Nephron (organoid): ENCODE data around the gene PSENEN.
A peak's percentile ranks its signal among the peaks of the same experiment; 100 is the strongest.
"Not testable (repeated sequence)": the region's sequence is repeated elsewhere in the genome, so short reads cannot be mapped to it uniquely, and the experiment has no call there.

Source experiments
- H3K27ac Mint-ChIP-seq, 3 experiments: 2 replicates each; pipeline ENCODE4 v1.8.0; 2020; ENCODE audit warnings: mixed read lengths in 3 of 3, mild to moderate bottlenecking in 2 of 3, moderate library complexity in 1 of 3
- H3K27me3 Mint-ChIP-seq: 2 replicates; pipeline ENCODE4 v1.8.0; 2021; ENCODE audit warnings: low read depth, mild to moderate bottlenecking, moderate library complexity, mixed read lengths
- H3K36me3 Mint-ChIP-seq: 2 replicates; pipeline ENCODE4 v1.8.0; 2020; ENCODE audit warnings: low read depth, mixed read lengths
- H3K4me1 Mint-ChIP-seq: 2 replicates; pipeline ENCODE4 v1.8.0; 2020; ENCODE audit warnings: mixed read lengths
- H3K4me3 Mint-ChIP-seq, 3 experiments: 2 replicates each; pipeline ENCODE4 v1.8.0; 2020; ENCODE audit warnings: mild to moderate bottlenecking in 3 of 3, mixed read lengths in 3 of 3, moderate library complexity in 2 of 3
- H3K9me3 Mint-ChIP-seq: 2 replicates; pipeline ENCODE4 v1.8.0; 2020; ENCODE audit warnings: mixed read lengths
- CTCF ChIP-seq, 3 experiments: fragments of 200-600 bp; sonication (generic); IDR thresholded peaks; one replicate each; pipeline ENCODE4 v1.5.0; 2021; ENCODE audit warnings: antibody characterized with exemption in 3 of 3; ENCODE audit not compliant: unreplicated experiment in 3 of 3

The PSENEN gene

DNA sequence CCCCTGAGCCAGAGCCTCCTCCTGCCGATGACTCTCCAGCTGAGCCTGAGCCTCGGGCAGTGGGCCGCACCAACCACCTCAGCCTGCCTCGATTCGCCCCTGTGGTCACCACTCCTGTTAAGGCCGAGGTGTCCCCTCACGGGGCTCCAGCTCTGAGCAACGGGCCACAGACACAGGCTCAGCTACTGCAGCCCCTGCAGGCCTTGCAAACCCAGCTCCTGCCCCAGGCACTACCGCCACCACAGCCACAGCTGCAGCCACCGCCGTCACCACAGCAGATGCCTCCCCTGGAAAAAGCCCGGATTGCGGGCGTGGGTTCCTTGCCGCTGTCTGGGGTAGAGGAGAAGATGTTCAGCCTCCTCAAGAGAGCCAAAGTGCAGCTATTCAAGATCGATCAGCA, 24.1 kb upstream of the PSENEN start:
- Mint-ChIP-seq H3K27me3 (no peaks in the 10 kb centered on the region), H3K27ac (no peak overlapping the region), H3K4me1 (peaks cover 8% of the 10 kb centered on the region), H3K9me3 (no peaks in the 10 kb centered on the region), H3K36me3 (peaks cover 49% of the 10 kb centered on the region), H3K4me3 (peak overlapping the region; percentile 34 to 57 (median 52))
- no peak for TF ChIP-seq CTCF (IDR thresholded peaks at IDR 0.05; ENCODE audit: unreplicated experiment in 3 of 3)

GRCh38 chr19:35722461-35722860, 23.0 kb upstream of the PSENEN start:
- Mint-ChIP-seq H3K36me3 (peaks cover 55% of the 10 kb centered on the region), H3K4me3 (no peak overlapping the region), H3K9me3 (no peaks in the 10 kb centered on the region), H3K4me1 (peaks cover 6% of the 10 kb centered on the region), H3K27ac (no peak overlapping the region), H3K27me3 (no peaks in the 10 kb centered on the region)
- TF ChIP-seq CTCF (IDR thresholded peaks at IDR 0.05; ENCODE audit: unreplicated experiment in 3 of 3) = no peak

GRCh38 chr19:35722897-35723296, 22.6 kb upstream of the PSENEN start:
- H3K4me3 Mint-ChIP-seq = no peak overlapping the region
- H3K27ac Mint-ChIP-seq = no peak overlapping the region
- no peak for TF ChIP-seq CTCF (IDR thresholded peaks at IDR 0.05; ENCODE audit: unreplicated experiment in 3 of 3)
- H3K36me3 Mint-ChIP-seq = peaks cover 59% of the 10 kb centered on the region
- no peaks in the 10 kb centered on the region for H3K27me3 Mint-ChIP-seq
- H3K4me1 Mint-ChIP-seq = peaks cover 6% of the 10 kb centered on the region
- H3K9me3 Mint-ChIP-seq = no peaks in the 10 kb centered on the region

GRCh38 chr19:35723671-35724070, 21.8 kb upstream of the PSENEN start:
- no peaks in the 10 kb centered on the region for H3K9me3 Mint-ChIP-seq
- H3K36me3 Mint-ChIP-seq = peaks cover 64% of the 10 kb centered on the region
- no peaks in the 10 kb centered on the region for H3K27me3 Mint-ChIP-seq
- H3K4me3 Mint-ChIP-seq = peak overlapping the region in 2 of 3 experiments; percentile 45 to 52
- H3K4me1 Mint-ChIP-seq = peaks cover 6% of the 10 kb centered on the region
- no peak overlapping the region for H3K27ac Mint-ChIP-seq
- TF ChIP-seq CTCF (IDR thresholded peaks at IDR 0.05; ENCODE audit: unreplicated experiment in 3 of 3) = no peak

DNA sequence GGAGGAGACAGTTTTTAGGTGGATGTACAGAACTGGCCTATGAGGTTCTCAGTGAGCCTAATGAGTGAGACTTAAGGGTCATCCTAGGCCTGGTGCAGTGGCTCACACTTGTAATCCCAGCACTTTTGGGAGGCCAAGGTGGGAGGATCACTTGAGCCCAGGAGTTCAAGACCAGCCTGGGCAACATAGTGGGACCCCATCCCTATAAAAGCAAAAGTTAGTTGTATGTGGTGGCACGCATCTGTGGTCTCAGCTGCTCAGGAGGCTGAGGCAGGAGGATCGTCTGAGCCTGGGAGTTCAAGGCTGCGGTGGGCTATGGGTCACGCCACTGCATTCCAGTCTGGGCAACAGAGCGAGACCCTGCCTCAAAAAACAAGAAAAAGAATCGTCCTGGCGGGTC, 21.3 kb upstream of the PSENEN start:
- not testable (repeated sequence) for H3K27me3 Mint-ChIP-seq, H3K27ac Mint-ChIP-seq

GRCh38 chr19:35724560-35724959, 20.9 kb upstream of the PSENEN start:
- H3K36me3 Mint-ChIP-seq = peaks cover 67% of the 10 kb centered on the region
- H3K27ac Mint-ChIP-seq = no peak overlapping the region
- TF ChIP-seq CTCF (IDR thresholded peaks at IDR 0.05; ENCODE audit: unreplicated experiment in 3 of 3) = no peak
- no peaks in the 10 kb centered on the region for H3K9me3 Mint-ChIP-seq
- no peak overlapping the region for H3K4me3 Mint-ChIP-seq
- H3K27me3 Mint-ChIP-seq = no peaks in the 10 kb centered on the region
- peaks cover 1% of the 10 kb centered on the region for H3K4me1 Mint-ChIP-seq

More for the DNA sequence above, 21.3 kb upstream of the PSENEN start:
- not testable (repeated sequence) for H3K4me3 Mint-ChIP-seq, H3K9me3 Mint-ChIP-seq, H3K4me1 Mint-ChIP-seq
- peaks cover 64% of the 10 kb centered on the region for H3K36me3 Mint-ChIP-seq
